Measurements from ENCODE around the gene ARSB.

DNA sequence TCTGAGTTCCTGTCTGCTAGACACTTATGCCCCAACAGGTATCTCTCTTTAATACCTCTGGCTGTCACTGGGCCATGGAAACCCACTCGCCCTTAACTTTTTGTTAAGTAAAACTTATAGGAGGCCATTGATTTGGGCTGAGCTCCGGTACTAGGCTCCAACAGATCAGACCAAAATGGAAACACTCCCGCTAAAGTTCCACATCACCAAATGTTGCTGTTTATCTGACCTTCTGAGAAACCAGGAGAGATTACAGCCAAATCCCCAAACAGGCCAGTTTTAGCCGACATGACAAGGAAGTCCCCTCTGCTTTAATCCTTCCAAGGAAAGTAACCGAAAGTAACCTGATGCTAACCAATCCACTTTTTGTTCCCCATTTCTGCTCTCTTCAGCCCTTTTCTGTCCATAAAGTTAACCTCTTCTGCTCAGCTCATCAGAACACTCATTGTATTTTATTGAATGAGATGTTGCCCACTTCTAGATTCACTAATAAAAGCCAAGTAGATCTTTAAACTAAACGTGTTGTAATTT, 221.4 kb downstream of the ARSB start:
- TF ChIP-seq, protein P1, sequence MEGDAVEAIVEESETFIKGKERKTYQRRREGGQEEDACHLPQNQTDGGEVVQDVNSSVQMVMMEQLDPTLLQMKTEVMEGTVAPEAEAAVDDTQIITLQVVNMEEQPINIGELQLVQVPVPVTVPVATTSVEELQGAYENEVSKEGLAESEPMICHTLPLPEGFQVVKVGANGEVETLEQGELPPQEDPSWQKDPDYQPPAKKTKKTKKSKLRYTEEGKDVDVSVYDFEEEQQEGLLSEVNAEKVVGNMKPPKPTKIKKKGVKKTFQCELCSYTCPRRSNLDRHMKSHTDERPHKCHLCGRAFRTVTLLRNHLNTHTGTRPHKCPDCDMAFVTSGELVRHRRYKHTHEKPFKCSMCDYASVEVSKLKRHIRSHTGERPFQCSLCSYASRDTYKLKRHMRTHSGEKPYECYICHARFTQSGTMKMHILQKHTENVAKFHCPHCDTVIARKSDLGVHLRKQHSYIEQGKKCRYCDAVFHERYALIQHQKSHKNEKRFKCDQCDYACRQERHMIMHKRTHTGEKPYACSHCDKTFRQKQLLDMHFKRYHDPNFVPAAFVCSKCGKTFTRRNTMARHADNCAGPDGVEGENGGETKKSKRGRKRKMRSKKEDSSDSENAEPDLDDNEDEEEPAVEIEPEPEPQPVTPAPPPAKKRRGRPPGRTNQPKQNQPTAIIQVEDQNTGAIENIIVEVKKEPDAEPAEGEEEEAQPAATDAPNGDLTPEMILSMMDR (IDR thresholded peaks at IDR 0.05) = no peak
- no peak for TF ChIP-seq POLR2A (IDR thresholded peaks at IDR 0.05)

Data from gastroesophageal sphincter (tissue), 3 donors.